ENCODE results near the gene RENBP.

DNA sequence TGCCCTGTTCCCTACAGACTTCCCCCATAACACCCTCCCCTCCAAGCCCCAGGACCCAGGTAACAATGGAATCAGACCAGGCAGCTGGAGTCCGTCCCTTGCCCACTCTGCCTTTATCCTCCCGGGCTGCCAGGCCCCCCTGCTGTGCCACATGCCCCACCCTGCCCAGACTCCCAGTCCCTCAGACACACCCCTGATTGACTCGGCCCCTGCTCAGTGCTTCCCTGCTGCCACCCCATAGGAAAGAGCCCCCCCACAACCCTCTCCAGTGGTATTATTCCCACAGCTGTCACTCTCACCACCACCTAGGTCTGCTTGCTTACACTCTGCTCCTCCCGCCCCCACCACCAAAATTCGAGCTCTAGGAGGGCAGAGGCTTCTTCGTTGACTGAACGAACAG is 4.9 kb downstream of the RENBP start:
- TF ChIP-seq GLIS1 (tag by site-specific recombination; IDR thresholded peaks at IDR 0.05), result peak; percentile 93
- TF ChIP-seq, protein P1, sequence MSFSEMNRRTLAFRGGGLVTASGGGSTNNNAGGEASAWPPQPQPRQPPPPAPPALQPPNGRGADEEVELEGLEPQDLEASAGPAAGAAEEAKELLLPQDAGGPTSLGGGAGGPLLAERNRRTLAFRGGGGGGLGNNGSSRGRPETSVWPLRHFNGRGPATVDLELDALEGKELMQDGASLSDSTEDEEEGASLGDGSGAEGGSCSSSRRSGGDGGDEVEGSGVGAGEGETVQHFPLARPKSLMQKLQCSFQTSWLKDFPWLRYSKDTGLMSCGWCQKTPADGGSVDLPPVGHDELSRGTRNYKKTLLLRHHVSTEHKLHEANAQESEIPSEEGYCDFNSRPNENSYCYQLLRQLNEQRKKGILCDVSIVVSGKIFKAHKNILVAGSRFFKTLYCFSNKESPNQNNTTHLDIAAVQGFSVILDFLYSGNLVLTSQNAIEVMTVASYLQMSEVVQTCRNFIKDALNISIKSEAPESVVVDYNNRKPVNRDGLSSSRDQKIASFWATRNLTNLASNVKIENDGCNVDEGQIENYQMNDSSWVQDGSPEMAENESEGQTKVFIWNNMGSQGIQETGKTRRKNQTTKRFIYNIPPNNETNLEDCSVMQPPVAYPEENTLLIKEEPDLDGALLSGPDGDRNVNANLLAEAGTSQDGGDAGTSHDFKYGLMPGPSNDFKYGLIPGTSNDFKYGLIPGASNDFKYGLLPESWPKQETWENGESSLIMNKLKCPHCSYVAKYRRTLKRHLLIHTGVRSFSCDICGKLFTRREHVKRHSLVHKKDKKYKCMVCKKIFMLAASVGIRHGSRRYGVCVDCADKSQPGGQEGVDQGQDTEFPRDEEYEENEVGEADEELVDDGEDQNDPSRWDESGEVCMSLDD (tag by site-specific recombination; IDR thresholded peaks at IDR 0.05), result no peak
